Thoracic aorta (tissue), 2 donors: ENCODE results near the gene NAT9. TPM values are rescaled to one million over a fixed set of nuclear protein-coding genes. Genes with fewer than 3 reads are reported as not detected.

Source experiments
- ATAC-seq: fragments of 150-250 bp; one replicate; pipeline ENCODE4 v1.8.0; 2017; ENCODE audit warnings: low read depth; ENCODE audit not compliant: insufficient number of reproducible peaks, low FRiP score
- DNase-seq: peaks from one replicate; pipeline ENCODE4 v3.0.0-alpha.2; 2020; ENCODE audit warnings: low spot score
- H3K27ac ChIP-seq, 2 donors: fragments of 200-600 bp; sonication (generic); 1 replicate in 1 of 2; 2 replicates in 1 of 2; pipeline ENCODE4 v1.5.1; 2016; ENCODE audit warnings: mild to moderate bottlenecking in 2 of 2, moderate library complexity in 2 of 2
- H3K27me3 ChIP-seq: fragments of 200-600 bp; sonication (generic); replicated peaks from 2 replicates; pipeline ENCODE4 v1.6.0; 2016; ENCODE audit warnings: mild to moderate bottlenecking; ENCODE audit not compliant: insufficient read depth
- H3K36me3 ChIP-seq: fragments of 200-600 bp; sonication (generic); one replicate; pipeline ENCODE4 v1.5.1; 2016
- H3K4me1 ChIP-seq, 2 donors: fragments of 200-600 bp; sonication (generic); 1 replicate in 1 of 2; 2 replicates in 1 of 2; pipeline versions ENCODE4 v1.5.1 to v1.6.0; 2016; ENCODE audit warnings: low read depth in 2 of 2, mild to moderate bottlenecking in 1 of 2; ENCODE audit not compliant: control insufficient read depth in 1 of 2
- H3K4me3 ChIP-seq: fragments of 200-600 bp; sonication (generic); 2 replicates; pipeline ENCODE4 v1.5.1; 2016; ENCODE audit warnings: mild to moderate bottlenecking
- H3K9me3 ChIP-seq: fragments of 200-600 bp; sonication (generic); 2 replicates; pipeline ENCODE4 v1.5.1; 2016
- total RNA-seq, 2 donors: library from RNA; depleted of rRNA; stranded (reverse); fragments of >200 nt; gene quantifications; one replicate each; pipeline versions ENCODE4 v1.1.0 to v1.2.3, GENCODE V29; 2016
- TF ChIP-seq, protein P1 (sequence below): fragments of 200-600 bp; sonication (generic); IDR thresholded peaks from one replicate; pipeline ENCODE4 v1.5.1; 2019; ENCODE audit warnings: antibody characterized with exemption

NAT9 gene
- total RNA-seq, 2 donors from 2014 or later = 37.1 to 39.4 TPM

DNA sequence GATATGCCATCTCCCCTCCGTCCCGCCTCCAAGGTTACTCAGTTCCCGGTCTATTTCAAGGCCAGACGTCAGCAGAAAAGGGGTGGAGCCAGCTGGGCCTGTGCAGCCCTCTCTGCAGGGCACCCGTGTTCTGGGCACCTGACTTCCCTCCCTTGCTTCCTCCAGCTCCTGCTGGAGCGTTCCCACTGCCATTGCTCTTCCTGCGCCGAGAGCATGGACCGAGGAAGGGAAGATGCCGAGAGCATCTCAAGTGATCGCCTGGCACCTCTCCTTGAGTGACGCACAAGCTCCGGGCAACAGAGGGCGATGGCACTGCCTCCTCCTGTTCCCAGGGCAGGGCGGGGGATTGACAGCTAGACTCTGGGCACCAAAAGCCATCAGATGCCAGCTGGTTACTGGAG, 29.4 kb upstream of the NAT9 start:
- Histone ChIP-seq H3K36me3 (peaks cover 10% of the 10 kb centered on the region), H3K9me3 (no peaks in the 10 kb centered on the region), H3K4me3 (no peak overlapping the region), H3K27ac (no peak overlapping the region), H3K4me1 (no peaks in the 10 kb centered on the region), H3K27me3 (no peaks in the 10 kb centered on the region)
- DNase-seq = no peak
- ATAC-seq = no peak
- TF ChIP-seq, protein P1, sequence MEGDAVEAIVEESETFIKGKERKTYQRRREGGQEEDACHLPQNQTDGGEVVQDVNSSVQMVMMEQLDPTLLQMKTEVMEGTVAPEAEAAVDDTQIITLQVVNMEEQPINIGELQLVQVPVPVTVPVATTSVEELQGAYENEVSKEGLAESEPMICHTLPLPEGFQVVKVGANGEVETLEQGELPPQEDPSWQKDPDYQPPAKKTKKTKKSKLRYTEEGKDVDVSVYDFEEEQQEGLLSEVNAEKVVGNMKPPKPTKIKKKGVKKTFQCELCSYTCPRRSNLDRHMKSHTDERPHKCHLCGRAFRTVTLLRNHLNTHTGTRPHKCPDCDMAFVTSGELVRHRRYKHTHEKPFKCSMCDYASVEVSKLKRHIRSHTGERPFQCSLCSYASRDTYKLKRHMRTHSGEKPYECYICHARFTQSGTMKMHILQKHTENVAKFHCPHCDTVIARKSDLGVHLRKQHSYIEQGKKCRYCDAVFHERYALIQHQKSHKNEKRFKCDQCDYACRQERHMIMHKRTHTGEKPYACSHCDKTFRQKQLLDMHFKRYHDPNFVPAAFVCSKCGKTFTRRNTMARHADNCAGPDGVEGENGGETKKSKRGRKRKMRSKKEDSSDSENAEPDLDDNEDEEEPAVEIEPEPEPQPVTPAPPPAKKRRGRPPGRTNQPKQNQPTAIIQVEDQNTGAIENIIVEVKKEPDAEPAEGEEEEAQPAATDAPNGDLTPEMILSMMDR = no peak

DNA sequence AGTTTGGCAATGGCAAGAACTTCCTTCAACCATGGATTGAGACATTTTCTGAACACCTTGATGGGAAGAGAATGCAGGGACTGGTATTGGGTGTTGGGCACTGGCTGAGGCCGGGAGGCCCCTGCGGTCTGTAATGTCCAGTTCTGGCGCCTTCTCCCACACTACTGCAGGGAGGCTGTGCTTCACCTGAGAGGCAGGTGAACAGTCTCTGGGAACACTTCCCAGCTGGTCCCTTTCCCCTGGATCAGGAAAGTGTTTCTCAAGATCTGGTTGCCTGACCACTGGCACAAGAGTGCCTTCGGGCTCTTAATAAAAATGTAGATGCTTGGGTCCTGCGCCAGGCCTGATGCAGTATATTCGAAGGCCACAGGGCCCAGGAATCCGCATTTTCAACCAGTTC, 28.5 kb upstream of the NAT9 start:
- ATAC-seq (no peak), DNase-seq (no peak)
- Histone ChIP-seq H3K36me3 (peaks cover 15% of the 10 kb centered on the region), H3K4me1 (no peaks in the 10 kb centered on the region), H3K9me3 (no peaks in the 10 kb centered on the region), H3K27me3 (no peaks in the 10 kb centered on the region), H3K4me3 (no peak overlapping the region), H3K27ac (no peak overlapping the region)
- TF ChIP-seq, protein P1 = no peak

DNA sequence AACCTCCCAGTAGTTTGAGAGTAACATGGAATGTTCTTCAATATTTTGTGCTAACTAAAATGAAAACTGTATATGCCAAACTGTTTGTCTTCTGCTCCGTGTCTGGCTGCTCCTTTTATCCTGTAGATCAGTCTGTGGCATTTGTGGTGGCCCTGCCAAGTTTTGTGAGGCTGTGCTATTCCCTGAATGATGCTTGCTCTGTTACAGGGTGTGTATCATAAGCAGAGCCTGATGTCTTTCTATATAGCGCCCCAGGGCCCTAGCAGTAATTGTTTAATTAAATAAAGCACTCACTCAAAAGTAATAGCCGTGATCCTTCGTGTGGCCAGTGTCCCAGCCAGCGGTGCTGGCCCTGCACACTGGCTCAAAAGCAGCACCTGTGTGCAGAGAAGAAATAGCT, 27.8 kb upstream of the NAT9 start:
- no peaks in the 10 kb centered on the region for H3K9me3 ChIP-seq
- H3K4me1 ChIP-seq = no peaks in the 10 kb centered on the region
- no peaks in the 10 kb centered on the region for H3K27me3 ChIP-seq
- ATAC-seq (no peak), DNase-seq (no peak)
- peaks cover 20% of the 10 kb centered on the region for H3K36me3 ChIP-seq
- no peak overlapping the region for H3K27ac ChIP-seq
- no peak overlapping the region for H3K4me3 ChIP-seq
- TF ChIP-seq, protein P1 = no peak

DNA sequence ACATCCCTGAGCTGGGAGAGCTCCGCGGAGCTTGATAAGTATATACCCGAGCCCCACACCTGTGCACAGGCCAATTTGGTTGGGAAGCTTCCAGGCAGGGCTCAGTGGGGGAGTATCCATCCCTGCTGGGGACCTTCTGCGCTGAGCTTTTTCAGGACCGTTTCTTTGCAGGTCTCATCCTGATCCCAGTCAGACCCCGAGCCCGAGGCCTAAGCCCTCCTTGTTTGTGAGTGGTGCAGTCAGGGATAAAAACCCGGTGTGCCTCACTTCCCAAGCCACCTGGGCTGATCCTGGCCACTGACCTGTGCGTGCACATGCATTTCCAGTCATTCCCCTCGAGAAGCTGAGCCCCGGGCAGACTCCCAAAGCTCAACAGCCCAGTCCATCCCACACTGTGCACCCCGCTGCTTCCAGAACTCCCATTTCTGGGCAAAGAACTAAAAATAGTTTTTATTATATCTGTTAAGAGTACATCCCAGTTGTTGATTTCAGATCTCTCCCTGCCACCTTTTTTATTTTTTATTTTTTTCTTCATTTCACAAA, 27.3 kb upstream of the NAT9 start:
- Histone ChIP-seq H3K36me3 (peaks cover 21% of the 10 kb centered on the region), H3K27ac (no peak overlapping the region), H3K4me3 (no peak overlapping the region), H3K27me3 (no peaks in the 10 kb centered on the region), H3K4me1 (no peaks in the 10 kb centered on the region), H3K9me3 (no peaks in the 10 kb centered on the region)
- TF ChIP-seq, protein P1 = no peak
- DNase-seq (no peak), ATAC-seq (no peak)

DNA sequence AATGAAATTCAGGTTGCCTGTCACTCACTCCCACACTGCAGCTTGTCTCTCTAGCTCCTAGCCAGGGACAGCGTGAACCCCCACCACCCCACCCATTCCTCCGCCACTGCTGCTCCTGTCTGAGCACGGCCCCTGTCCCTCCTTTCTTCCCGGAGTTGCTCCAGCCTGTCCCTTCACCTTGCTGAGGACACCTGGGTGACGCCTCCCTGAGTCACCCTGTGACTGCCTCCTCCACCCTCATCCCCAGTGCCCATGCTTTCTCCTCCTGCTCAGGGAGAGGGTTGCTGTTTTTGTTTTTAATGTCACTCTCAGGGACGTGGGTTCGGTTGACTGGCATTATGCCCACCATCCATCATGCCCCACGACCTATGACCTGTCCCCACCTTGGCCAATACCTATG, 25.8 kb upstream of the NAT9 start:
- no peaks in the 10 kb centered on the region for H3K9me3 ChIP-seq
- no peak overlapping the region for H3K4me3 ChIP-seq
- H3K27me3 ChIP-seq = no peaks in the 10 kb centered on the region
- peaks cover 31% of the 10 kb centered on the region for H3K36me3 ChIP-seq
- DNase-seq (no peak), ATAC-seq (no peak)
- H3K27ac ChIP-seq = no peak overlapping the region
- TF ChIP-seq, protein P1 = no peak
- H3K4me1 ChIP-seq = no peaks in the 10 kb centered on the region
